HepG2 (cell line): ENCODE results near the gene TPM2. TPM values are rescaled to one million over a fixed set of nuclear protein-coding genes. Genes with fewer than 3 reads are reported as not detected.

Experiments
- CEBPG ChIP-seq: IDR thresholded peaks from 2 replicates; pipeline ENCODE4 v1.6.1; 2016
- EHMT2 ChIP-seq: fragments of 200-600 bp; sonication (generic); IDR thresholded peaks from 2 replicates; pipeline ENCODE4 v1.7.0; 2017; ENCODE audit warnings: antibody characterized with exemption, low read depth, low read length, borderline replicate concordance
- EP300 ChIP-seq, 3 experiments: sonication (generic) in 1 of 3; formaldehyde crosslinking in 1 of 3; IDR thresholded peaks; 2 replicates each; pipeline versions ENCODE4 v1.5.1 to v1.6.1; 2011 to 2020; ENCODE audit warnings: low read depth in 2 of 3, low read length in 2 of 3, borderline replicate concordance in 1 of 3, improper control_type of control experiment in 1 of 3, mild to moderate bottlenecking in 1 of 3, missing genetic modification reagents in 1 of 3, moderate library complexity in 1 of 3
- HNRNPUL1 ChIP-seq: fragments of 200-400 bp; formaldehyde crosslinking; IDR thresholded peaks from 2 replicates; pipeline ENCODE4 v1.6.1; 2017; ENCODE audit warnings: low read depth, mild to moderate bottlenecking, low read length, moderate library complexity
- KAT2B ChIP-seq: fragments of 150-350 bp; IDR thresholded peaks from 2 replicates; pipeline ENCODE4 v1.6.1; 2014; ENCODE audit warnings: low read depth, low read length, borderline replicate concordance
- KLF16 ChIP-seq, 2 experiments: sonication (generic) in 1 of 2; formaldehyde crosslinking in 1 of 2; IDR thresholded peaks; 2 replicates each; pipeline versions ENCODE4 v1.6.1 to v1.8.0; 2016 to 2023; ENCODE audit warnings: missing genetic modification reagents in 2 of 2, missing compliant biosample characterization in 1 of 2
- MAZ ChIP-seq, 2 experiments: sonication (generic) in 1 of 2; formaldehyde crosslinking in 1 of 2; IDR thresholded peaks; 2 replicates each; pipeline versions ENCODE4 v1.5.0 to v1.6.1; 2012 to 2020; ENCODE audit warnings: low read depth in 2 of 2, mild to moderate bottlenecking in 2 of 2, borderline replicate concordance in 1 of 2, improper control_type of control experiment in 1 of 2, low read length in 1 of 2, missing genetic modification reagents in 1 of 2, moderate library complexity in 1 of 2
- MEIS2 ChIP-seq: sonication (generic); formaldehyde crosslinking; IDR thresholded peaks from 2 replicates; pipeline ENCODE4 v1.9.0; 2021; ENCODE audit warnings: mild to moderate bottlenecking, missing genetic modification reagents
- MYNN ChIP-seq: sonication (generic); formaldehyde crosslinking; IDR thresholded peaks from 2 replicates; pipeline ENCODE4 v1.4.0; 2020; ENCODE audit warnings: mild to moderate bottlenecking, low read depth, missing genetic modification reagents
- NFATC3 ChIP-seq: sonication (generic); formaldehyde crosslinking; IDR thresholded peaks from 2 replicates; pipeline ENCODE4 v1.5.1; 2020; ENCODE audit warnings: mild to moderate bottlenecking, missing genetic modification reagents
- NFE2 ChIP-seq: sonication (generic); formaldehyde crosslinking; IDR thresholded peaks from 2 replicates; pipeline ENCODE4 v1.4.0; 2020; ENCODE audit warnings: missing genetic modification reagents
- REPIN1 ChIP-seq: sonication (generic); formaldehyde crosslinking; IDR thresholded peaks from 2 replicates; pipeline ENCODE4 v1.8.0; 2022; ENCODE audit warnings: missing genetic modification reagents, low read depth, mild to moderate bottlenecking, borderline replicate concordance
- SIX1 ChIP-seq: sonication (generic); formaldehyde crosslinking; IDR thresholded peaks from 2 replicates; pipeline ENCODE4 v1.4.0; 2020; ENCODE audit warnings: missing genetic modification reagents, borderline replicate concordance
- TARDBP ChIP-seq: sonication (generic); formaldehyde crosslinking; IDR thresholded peaks from 2 replicates; pipeline ENCODE4 v1.8.0; 2022; ENCODE audit warnings: mild to moderate bottlenecking, missing genetic modification reagents
- THRA ChIP-seq: sonication (generic); formaldehyde crosslinking; IDR thresholded peaks from 2 replicates; pipeline ENCODE4 v1.4.0; 2020; ENCODE audit warnings: missing genetic modification reagents, borderline replicate concordance
- ZBTB42 ChIP-seq: sonication (generic); formaldehyde crosslinking; IDR thresholded peaks from 2 replicates; pipeline ENCODE4 v1.5.0; 2020; ENCODE audit warnings: mild to moderate bottlenecking, missing genetic modification reagents
- ZNF274 ChIP-seq: sonication (generic); formaldehyde crosslinking; IDR thresholded peaks from 2 replicates; pipeline ENCODE4 v1.5.1; 2020; ENCODE audit warnings: mild to moderate bottlenecking, missing genetic modification reagents
- ZNF33B ChIP-seq: sonication (generic); formaldehyde crosslinking; IDR thresholded peaks from 2 replicates; pipeline ENCODE4 v1.5.1; 2020; ENCODE audit warnings: mild to moderate bottlenecking, missing genetic modification reagents
- ZSCAN31 ChIP-seq: sonication (generic); formaldehyde crosslinking; IDR thresholded peaks from 2 replicates; pipeline ENCODE4 v1.5.0; 2020; ENCODE audit warnings: low read depth, mild to moderate bottlenecking, missing genetic modification reagents
- polyA plus RNA-seq, 8 experiments: library from polyadenylated mRNA; depleted of rRNA in 3 of 8; stranded (reverse) in 7 of 8; unstranded in 1 of 8; fragments of >200 nt; fragmentation: Illumina TruSeq in 4 of 8; extraction: Trizol in 4 of 8; gene quantifications; 2 replicates each; pipeline versions ENCODE4 v1.2.1 to v1.2.3, GENCODE V29; 2011 to 2016; ENCODE audit warnings: low read depth in 4 of 8, missing spikeins in 1 of 8, mixed read lengths in 1 of 8; ENCODE audit not compliant: insufficient read depth in 1 of 8
- total RNA-seq, 5 experiments: library from RNA; depleted of rRNA; stranded (reverse); fragments of >200 nt; fragmentation: Illumina TruSeq; extraction: Trizol; gene quantifications; 2 replicates each; pipeline ENCODE4 v1.2.3, GENCODE V29; 2016; ENCODE audit warnings: low read depth in 1 of 5
- TF ChIP-seq, protein P1 (sequence below): fragments of 450-650 bp; IDR thresholded peaks from 2 replicates; pipeline ENCODE4 v1.6.1; 2016
- TF ChIP-seq, protein P2 (sequence below): IDR thresholded peaks from 2 replicates; pipeline ENCODE4 v1.6.1; 2012; ENCODE audit warnings: inconsistent platforms
- TF ChIP-seq, protein P3 (sequence below): sonication (generic); formaldehyde crosslinking; IDR thresholded peaks from 2 replicates; pipeline ENCODE4 v1.5.1; 2020; ENCODE audit warnings: mild to moderate bottlenecking, missing genetic modification reagents, moderate library complexity
- TF ChIP-seq, protein P4 (sequence below): conservative IDR thresholded peaks from 2 replicates; pipeline ENCODE4 v1.6.1; 2018; ENCODE audit warnings: missing genetic modification reagents

Gene TPM2
- total and polyA plus RNA-seq, 2 of the 13 experiments (the other 11 are each of a cell fraction or from before 2014, with no cell fraction given): 3.1 to 10.7 TPM

GRCh38 chr9:35732185-35732799 lies 42.6 kb upstream of the TPM2 start, which contains the start of the genes CREB3 and TLN1 (continued):
- TF ChIP-seq ZSCAN31 (CRISPR knock-in tag) (peak; percentile 84), EHMT2 (no peak), CEBPG (peak; percentile 57; the same call in 1 of the 2 replicates), MAZ (IDR thresholded peaks at IDR 0.05; ENCODE audit: borderline replicate concordance, low read depth, low read length) (peak; percentile 92), MAZ (CRISPR knock-in tag; IDR thresholded peaks at IDR 0.05; ENCODE audit: low read depth) (peak; percentile 98), EP300 (IDR thresholded peaks at IDR 0.05; ENCODE audit: low read depth in 2 of 2, low read length in 2 of 2) (peak in 1 of 2 experiments; percentile 49; a peak in 2 of 4 replicates), EP300 (CRISPR knock-in tag; IDR thresholded peaks at IDR 0.05; ENCODE audit: borderline replicate concordance) (peak; percentile 38; the same call in 1 of the 2 replicates), NFE2 (CRISPR knock-in tag) (no peak), ZBTB42 (CRISPR knock-in tag) (no peak), MEIS2 (peak; percentile 46; the same call in 1 of the 2 replicates), SIX1 (CRISPR knock-in tag) (no peak), KLF16 (CRISPR knock-in tag; IDR thresholded peaks at IDR 0.05) (peak in 1 of 2 experiments; percentile 79; a peak in 2 of 4 replicates), ZNF274 (CRISPR knock-in tag) (peak; percentile 58; the same call in 1 of the 2 replicates), KAT2B (no peak), MYNN (CRISPR knock-in tag) (no peak), ZNF33B (CRISPR knock-in tag) (0 out of 2 replicates have a peak, but pooled peaks have one; percentile 26), HNRNPUL1 (0 out of 2 replicates have a peak, but pooled peaks have one; percentile 26), REPIN1 (CRISPR knock-in tag) (peak; percentile 90; the same call in 1 of the 2 replicates), NFATC3 (peak; percentile 15; the same call in 1 of the 2 replicates), THRA (CRISPR knock-in tag) (0 out of 2 replicates have a peak, but pooled peaks have one; percentile 46), TARDBP (peak; percentile 96)
- TF ChIP-seq, protein P1, sequence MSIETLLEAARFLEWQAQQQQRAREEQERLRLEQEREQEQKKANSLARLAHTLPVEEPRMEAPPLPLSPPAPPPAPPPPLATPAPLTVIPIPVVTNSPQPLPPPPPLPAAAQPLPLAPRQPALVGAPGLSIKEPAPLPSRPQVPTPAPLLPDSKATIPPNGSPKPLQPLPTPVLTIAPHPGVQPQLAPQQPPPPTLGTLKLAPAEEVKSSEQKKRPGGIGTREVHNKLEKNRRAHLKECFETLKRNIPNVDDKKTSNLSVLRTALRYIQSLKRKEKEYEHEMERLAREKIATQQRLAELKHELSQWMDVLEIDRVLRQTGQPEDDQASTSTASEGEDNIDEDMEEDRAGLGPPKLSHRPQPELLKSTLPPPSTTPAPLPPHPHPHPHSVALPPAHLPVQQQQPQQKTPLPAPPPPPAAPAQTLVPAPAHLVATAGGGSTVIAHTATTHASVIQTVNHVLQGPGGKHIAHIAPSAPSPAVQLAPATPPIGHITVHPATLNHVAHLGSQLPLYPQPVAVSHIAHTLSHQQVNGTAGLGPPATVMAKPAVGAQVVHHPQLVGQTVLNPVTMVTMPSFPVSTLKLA: peak; percentile 4; the same call in 1 of the 2 replicates
- TF ChIP-seq, protein P2, sequence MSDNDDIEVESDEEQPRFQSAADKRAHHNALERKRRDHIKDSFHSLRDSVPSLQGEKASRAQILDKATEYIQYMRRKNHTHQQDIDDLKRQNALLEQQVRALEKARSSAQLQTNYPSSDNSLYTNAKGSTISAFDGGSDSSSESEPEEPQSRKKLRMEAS: peak; percentile 68; the same call in 1 of the 2 replicates
- TF ChIP-seq, protein P3, sequence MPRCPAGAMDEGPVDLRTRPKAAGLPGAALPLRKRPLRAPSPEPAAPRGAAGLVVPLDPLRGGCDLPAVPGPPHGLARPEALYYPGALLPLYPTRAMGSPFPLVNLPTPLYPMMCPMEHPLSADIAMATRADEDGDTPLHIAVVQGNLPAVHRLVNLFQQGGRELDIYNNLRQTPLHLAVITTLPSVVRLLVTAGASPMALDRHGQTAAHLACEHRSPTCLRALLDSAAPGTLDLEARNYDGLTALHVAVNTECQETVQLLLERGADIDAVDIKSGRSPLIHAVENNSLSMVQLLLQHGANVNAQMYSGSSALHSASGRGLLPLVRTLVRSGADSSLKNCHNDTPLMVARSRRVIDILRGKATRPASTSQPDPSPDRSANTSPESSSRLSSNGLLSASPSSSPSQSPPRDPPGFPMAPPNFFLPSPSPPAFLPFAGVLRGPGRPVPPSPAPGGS (CRISPR knock-in tag): peak; percentile 80; the same call in 1 of the 2 replicates
- TF ChIP-seq, protein P4, sequence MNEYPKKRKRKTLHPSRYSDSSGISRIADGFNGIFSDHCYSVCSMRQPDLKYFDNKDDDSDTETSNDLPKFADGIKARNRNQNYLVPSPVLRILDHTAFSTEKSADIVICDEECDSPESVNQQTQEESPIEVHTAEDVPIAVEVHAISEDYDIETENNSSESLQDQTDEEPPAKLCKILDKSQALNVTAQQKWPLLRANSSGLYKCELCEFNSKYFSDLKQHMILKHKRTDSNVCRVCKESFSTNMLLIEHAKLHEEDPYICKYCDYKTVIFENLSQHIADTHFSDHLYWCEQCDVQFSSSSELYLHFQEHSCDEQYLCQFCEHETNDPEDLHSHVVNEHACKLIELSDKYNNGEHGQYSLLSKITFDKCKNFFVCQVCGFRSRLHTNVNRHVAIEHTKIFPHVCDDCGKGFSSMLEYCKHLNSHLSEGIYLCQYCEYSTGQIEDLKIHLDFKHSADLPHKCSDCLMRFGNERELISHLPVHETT (CRISPR knock-in tag): peak; percentile 97
